HEK293T (cell line): ENCODE measurements around the gene ELMOD3.

Experiments used
- ARNT ChIP-seq: fragments of 450-650 bp; IDR thresholded peaks from 2 replicates; pipeline ENCODE4 v1.6.1; 2017; ENCODE audit warnings: mild to moderate bottlenecking
- BHLHE40 ChIP-seq: fragments of 450-650 bp; IDR thresholded peaks from 2 replicates; pipeline ENCODE4 v1.6.1; 2016; ENCODE audit warnings: mild to moderate bottlenecking, moderate library complexity, borderline replicate concordance
- FOXA1 ChIP-seq: fragments of 450-650 bp; IDR thresholded peaks from 2 replicates; pipeline ENCODE4 v1.6.1; 2016; ENCODE audit warnings: mild to moderate bottlenecking
- FOXK2 ChIP-seq: fragments of 450-650 bp; IDR thresholded peaks from 2 replicates; pipeline ENCODE4 v1.6.1; 2016; ENCODE audit warnings: mild to moderate bottlenecking
- FOXM1 ChIP-seq: fragments of 450-650 bp; IDR thresholded peaks from 2 replicates; pipeline ENCODE4 v1.6.1; 2017; ENCODE audit warnings: mild to moderate bottlenecking, borderline replicate concordance
- HDGF ChIP-seq: fragments of 450-650 bp; IDR thresholded peaks from 2 replicates; pipeline ENCODE4 v1.6.1; 2017; ENCODE audit warnings: antibody characterized with exemption, borderline replicate concordance
- L3MBTL2 ChIP-seq: fragments of 450-650 bp; conservative IDR thresholded peaks from 2 replicates; pipeline ENCODE4 v1.6.1; 2016; ENCODE audit warnings: mild to moderate bottlenecking
- NFRKB ChIP-seq: fragments of 450-650 bp; IDR thresholded peaks from 2 replicates; pipeline ENCODE4 v1.6.1; 2016; ENCODE audit warnings: mild to moderate bottlenecking, moderate library complexity
- PKNOX1 ChIP-seq: fragments of 450-650 bp; IDR thresholded peaks from 2 replicates; pipeline ENCODE4 v1.6.1; 2016
- SP1 ChIP-seq: fragments of 450-650 bp; IDR thresholded peaks from 2 replicates; pipeline ENCODE4 v1.6.1; 2017
- SUZ12 ChIP-seq: fragments of 450-650 bp; IDR thresholded peaks from 2 replicates; pipeline ENCODE4 v1.6.1; 2016; ENCODE audit warnings: mild to moderate bottlenecking
- TARDBP ChIP-seq: fragments of 450-650 bp; IDR thresholded peaks from 2 replicates; pipeline ENCODE4 v1.6.1; 2016
- ZNF384 ChIP-seq: fragments of 450-650 bp; IDR thresholded peaks from 2 replicates; pipeline ENCODE4 v1.6.1; 2016

DNA sequence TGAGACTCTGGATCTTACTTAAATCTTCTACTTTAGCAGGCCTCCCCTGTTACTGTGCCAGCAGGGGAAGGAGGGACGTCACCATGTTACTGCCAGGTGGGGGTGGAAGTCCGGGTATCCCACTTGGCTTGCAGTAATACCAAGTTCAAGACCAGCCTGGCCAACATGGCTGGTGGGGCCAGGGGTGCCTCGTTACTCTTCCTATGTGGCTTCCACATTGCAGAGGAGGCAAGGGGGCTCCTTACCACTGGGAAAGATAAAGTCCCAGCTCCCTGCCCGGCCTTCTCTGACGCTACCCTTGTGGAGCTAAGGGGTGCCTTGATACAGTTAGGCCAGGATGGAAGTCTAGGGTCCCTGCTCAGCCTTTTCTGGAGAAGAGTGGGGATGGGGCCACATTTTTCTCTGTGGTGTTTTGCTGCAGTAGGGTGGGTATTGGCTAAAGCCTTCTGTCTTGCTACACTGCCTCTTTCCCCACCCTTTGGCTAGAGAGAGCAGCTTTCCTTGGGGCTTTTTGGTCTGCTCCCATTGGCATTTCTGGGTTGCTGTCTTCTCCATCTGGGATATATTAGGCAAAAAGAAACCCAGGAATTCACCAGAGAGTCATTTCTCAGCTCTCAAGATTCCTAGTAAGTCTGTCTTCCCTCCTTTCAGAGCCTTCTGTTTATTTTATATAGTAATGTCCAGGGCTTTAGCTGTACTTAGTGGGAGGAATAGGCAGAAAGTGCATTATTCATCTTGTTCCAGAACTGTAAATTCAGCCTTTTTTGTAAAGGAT, 21.9 kb downstream of the ELMOD3 start:
- TF ChIP-seq FOXA1 (no peak), ZNF384 (no peak), TARDBP (no peak), NFRKB (no peak), FOXM1 (no peak), BHLHE40 (no peak), ARNT (no peak), SP1 (no peak), L3MBTL2 (no peak), PKNOX1 (no peak), FOXK2 (no peak), SUZ12 (no peak), HDGF (no peak)
